GM12873 (cell line): ENCODE data around the gene MMP24OS.

Experiments
- TF ChIP-seq, protein P1 (sequence below): IDR thresholded peaks from 2 replicates; pipeline ENCODE4 v1.5.1; 2012; ENCODE audit warnings: low read depth, mild to moderate bottlenecking, moderate library complexity, low read length, control low read depth; ENCODE audit not compliant: insufficient read depth; ENCODE audit errors: missing control alignments

MMP24OS gene

DNA sequence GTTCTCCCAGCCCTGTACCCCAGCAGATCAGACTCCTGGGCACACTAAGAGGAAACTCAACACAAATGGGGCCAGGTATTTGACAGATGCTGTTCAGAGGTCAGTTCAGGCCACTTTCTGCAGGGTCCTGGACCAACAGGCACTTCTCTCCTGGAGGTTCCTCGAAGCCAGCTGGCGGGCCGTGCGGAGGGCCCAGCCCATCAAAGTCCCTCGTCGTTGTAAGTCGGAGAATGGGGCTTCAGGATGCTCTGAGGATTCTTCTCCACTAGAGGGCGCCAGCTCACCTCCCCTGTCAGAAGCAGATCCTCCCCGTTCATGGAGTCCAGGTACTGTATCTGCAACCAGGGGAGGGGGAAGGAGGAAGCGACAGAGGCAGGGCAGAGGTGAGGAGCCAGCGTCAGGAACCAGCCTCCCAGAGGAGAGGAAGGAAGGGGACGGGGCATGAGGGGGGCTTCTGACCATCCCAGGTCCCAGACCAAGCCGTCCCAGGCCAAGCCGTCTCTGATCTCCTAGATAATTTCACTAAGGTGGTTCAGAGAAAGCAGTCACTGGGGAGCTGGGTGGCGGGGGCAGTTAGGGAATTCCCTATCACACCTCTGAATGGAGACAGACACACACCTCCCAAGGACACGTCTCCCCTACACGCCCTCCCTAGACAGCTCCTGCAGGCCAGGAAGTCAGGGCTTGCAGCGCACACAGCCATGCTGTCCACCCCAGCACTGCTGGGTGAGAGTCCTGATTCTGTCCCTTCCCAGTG is 26.0 kb upstream of the MMP24OS start:
- TF ChIP-seq, protein P1, sequence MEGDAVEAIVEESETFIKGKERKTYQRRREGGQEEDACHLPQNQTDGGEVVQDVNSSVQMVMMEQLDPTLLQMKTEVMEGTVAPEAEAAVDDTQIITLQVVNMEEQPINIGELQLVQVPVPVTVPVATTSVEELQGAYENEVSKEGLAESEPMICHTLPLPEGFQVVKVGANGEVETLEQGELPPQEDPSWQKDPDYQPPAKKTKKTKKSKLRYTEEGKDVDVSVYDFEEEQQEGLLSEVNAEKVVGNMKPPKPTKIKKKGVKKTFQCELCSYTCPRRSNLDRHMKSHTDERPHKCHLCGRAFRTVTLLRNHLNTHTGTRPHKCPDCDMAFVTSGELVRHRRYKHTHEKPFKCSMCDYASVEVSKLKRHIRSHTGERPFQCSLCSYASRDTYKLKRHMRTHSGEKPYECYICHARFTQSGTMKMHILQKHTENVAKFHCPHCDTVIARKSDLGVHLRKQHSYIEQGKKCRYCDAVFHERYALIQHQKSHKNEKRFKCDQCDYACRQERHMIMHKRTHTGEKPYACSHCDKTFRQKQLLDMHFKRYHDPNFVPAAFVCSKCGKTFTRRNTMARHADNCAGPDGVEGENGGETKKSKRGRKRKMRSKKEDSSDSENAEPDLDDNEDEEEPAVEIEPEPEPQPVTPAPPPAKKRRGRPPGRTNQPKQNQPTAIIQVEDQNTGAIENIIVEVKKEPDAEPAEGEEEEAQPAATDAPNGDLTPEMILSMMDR, result peak; percentile 93

DNA sequence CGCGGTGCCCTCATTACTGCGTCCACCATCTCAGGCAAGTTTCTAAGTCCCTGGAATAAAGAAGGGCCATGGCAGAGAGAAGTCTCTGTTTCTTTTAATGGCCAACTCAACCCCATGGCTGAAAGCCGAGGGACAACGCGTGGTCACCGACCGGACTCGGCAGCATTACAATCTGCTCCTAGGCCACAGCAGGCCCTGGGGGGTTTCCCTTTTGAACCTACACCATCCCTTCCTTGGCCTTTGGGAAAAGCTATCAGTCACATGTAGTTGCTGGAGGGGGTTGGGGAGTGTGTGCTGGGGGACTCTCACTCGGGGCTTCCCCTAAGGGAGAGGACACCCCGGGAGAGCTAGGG is 25.4 kb upstream of the MMP24OS start:
- TF ChIP-seq, protein P1, result no peak

DNA sequence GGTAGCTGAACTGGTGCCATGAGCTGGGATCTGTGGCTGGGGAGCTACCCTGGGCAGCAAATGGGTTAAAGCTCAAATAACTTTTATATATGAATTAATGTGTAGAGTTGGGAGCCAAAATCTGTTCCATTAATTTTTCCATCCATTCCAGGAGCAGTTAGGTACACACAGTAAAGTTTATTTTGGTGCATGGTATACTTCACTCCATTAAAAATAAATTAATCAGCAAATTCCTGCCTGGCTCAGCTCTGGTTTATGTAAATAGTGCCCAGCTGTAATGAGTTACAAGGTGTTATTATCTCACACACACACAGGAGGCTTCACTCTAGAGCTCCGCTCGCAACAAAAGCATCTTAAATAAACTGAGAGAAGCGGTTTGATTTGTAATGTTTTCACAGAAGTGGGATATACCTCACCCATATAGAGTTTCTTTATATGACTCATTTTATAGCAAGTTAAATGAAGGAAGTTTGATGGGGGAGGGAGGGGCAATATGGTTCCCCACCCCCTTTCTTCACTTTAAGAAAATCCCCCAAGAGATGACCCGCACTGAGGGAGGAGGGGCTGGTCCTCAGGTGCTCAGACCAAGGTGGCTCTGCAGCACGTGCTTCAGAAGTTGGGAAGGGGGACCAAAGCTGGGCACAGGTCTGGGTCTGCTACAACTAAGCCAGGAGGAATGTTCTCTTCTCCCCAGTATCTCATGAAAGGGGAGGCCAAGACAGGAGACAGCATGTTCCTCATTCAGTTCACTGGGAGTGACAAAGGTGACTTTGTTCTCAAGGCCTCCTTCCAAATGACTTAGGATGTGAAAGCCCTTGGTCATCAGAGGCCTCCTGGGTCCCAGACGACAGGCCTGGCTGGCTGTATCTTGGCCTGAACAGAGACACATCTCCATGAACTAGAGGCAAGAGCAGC is 24.8 kb upstream of the MMP24OS start:
- TF ChIP-seq, protein P1, result no peak

DNA sequence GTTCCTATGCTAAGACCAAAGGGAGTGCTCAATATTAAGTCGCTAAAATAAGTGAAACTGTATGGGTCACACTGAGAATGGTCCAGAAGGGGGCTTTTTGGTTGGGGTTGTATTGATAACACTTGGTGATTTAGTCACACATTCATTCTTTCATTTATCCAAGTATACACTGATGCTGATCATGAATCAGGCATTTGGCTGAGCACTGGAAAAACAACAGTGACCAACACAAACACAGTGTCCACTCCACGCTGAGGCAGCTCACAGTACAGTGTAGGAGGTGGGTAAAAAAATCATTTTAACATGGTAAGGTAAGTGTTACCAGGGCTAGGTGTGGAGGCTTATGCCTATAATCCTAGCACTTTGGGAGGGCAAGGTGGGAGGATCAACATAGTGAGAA is 23.5 kb upstream of the MMP24OS start:
- TF ChIP-seq, protein P1, result no peak

DNA sequence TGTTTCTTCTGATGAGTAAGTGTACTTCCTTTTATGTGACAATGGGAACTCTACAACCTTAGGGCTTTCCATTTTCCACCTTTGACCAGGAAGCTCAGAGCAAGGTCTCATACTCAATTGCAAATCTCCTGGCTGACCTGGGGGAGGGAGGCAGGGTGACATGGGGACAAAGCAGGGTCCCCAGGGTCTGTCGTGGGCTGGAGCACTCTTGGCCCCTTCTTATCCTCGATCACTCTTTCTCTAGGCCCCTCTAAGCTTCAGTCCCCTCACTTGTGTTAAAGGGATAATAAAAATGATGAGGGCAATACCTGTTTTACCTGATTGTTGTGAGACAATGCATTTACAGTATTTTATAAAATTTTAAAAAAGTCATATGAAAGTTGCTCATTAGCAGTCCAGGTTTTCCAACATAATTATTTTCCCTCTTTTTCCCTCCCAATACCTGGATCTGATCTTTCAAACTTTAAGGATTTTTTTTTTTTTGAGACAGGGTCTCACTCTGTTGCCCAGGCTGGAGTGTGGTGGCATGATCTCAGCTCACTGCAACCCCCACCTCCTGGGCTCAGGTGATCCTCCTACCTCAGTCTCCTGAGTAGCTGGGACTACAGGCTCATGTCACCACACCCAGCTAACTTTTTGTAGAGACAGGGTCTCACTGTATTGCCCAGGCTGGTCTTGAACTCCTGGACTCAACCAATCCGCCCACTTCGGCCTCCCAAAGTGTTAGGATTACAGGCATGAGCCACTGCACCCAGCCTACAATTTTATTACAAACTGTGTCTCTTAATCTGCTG is 22.7 kb upstream of the MMP24OS start:
- TF ChIP-seq, protein P1, result no peak

DNA sequence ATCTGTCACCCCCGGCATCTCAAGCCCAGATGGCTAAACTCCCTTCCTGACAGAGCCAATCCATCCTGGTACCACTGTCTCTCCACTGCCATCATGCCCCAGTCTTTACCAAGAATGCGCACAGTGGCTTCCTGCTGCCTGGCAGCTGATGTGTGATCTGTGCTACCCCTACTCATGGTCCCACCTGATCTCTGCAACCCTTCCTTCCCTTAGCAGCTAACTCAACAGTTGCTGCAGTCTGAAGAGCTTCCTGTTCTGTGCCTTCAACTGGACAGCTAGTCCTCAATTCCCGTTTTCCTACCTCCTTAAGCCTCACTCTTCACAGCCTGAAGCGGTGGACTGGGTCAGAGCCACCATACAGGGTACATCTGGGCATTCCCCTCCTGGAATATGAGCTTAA is 21.9 kb upstream of the MMP24OS start:
- TF ChIP-seq, protein P1, result no peak
